GM19395 (cell line): Measurements from ENCODE around the gene OR2A42.
A peak's percentile ranks its signal among the peaks of the same experiment; 100 is the strongest.
"Not testable (repeated sequence)": the region's sequence is repeated elsewhere in the genome, so short reads cannot be mapped to it uniquely, and the experiment has no call there.

ENCODE experiments used
- ATAC-seq: cut with Tn5 transposase; IDR thresholded peaks from one replicate; pipeline ENCODE4 v1.9.1; 2021; ENCODE audit warnings: mild to moderate bottlenecking, moderate library complexity; ENCODE audit not compliant: unreplicated experiment

Gene OR2A42

GRCh38 chr7:144223675-144224074, 15.7 kb downstream of the OR2A42 start:
- ATAC-seq = not testable (repeated sequence)

DNA sequence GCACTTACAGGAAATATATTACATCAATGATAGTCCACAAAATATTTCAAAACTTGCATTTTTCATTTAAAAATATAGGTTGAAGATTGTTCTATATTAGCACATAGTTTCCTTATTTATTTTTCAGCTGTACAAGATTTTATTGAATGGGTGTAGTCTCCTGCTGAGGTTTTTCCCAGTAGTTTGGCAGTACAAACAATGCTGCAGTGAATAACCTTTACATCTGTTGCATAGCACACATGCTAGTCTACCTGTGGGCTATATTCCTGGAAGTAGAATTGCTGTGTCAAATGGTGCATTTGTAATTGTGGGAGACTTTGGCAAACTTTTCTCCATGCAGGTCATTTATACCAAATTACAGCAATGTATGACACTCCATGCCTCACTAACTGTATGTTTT, 18.9 kb downstream of the OR2A42 start:
- ATAC-seq = not testable (repeated sequence)

GRCh38 chr7:144219149-144219548, 20.3 kb downstream of the OR2A42 start:
- ATAC-seq = peak; percentile 43

- ATAC-seq = not testable (repeated sequence)
Measured at GRCh38 chr7:144218581-144218980, 20.8 kb downstream of the OR2A42 start.

DNA sequence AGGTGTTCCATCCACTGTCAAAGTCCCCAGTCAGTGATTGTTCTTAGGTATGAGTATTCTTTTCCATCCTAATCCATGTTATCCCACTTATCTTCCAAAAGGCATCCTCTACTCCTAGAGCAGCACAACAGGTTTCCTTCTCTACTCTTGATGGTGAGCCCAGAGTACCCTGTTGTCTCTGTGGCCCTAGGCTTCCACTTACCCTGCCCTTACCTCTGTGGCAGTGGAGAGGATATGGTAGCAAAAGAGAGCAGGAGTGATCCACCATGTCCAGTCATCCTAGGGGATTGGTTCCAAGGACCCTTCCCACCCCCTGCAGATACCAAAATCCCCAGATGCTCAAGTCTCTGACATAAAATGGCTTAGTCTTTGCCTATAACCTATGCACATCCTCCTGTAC, 22.2 kb downstream of the OR2A42 start:
- not testable (repeated sequence) for ATAC-seq

DNA sequence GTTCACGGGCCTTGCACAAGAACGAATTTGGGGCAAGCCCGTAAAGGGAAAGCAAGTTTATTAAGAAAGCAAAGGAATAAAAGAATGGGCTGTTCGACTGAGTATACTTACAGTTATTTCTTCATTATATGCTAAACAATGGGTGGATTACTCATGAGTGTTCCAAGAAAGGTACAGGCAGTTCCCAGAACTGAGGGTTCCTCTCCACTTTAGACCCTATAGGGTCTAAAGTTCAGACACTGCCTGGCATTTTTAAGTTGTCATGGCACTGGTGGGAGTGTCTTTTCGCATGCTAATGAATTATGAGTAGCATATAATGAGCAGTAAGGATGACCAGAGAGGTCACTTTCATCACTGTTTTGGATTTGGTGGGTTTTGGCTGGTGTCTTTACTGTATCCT, 34.1 kb downstream of the OR2A42 start:
- ATAC-seq = not testable (repeated sequence)

DNA sequence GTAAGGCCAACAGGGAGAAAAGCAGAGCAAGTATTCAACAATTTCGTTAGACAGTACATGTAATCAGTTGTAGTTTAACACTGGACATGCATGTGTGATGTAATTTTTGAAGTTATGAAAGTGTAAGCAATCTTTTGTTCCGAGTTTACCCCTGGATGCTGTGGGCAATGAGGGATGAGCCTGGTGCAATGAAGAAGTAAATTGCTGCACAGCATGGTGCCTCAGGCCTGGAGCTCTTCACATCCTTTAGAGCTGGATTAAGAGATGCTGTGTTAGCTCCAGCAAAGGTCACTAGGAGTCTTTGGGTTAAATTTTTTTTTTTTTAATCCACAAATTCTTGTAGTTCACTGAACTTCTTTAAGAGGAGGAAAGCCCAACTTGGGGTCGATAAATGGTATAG, 36.3 kb downstream of the OR2A42 start:
- not testable (repeated sequence) for ATAC-seq

DNA sequence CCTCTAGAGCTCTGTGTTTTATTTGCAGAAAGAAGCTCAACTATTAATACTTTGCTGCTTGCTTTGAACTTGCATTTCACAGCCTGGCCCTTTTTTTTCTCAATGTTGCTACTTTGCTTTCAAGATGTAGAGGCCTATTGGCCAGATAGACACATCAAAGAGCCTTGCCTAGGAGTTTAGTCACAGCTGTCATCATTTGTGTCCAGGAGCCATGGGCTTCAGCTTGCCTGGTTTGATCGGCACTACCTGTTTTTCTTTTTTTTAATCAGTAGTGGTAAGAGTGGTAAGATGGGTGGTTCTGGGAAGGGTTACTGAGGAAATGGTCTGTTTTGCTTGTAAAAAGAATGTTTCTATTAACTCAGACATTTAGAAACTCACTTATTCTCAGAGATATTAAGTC, 37.4 kb downstream of the OR2A42 start:
- peak; percentile 34 for ATAC-seq

- ATAC-seq = not testable (repeated sequence)
Measured at GRCh38 chr7:144198934-144199333, 40.5 kb downstream of the OR2A42 start.

- peak; percentile 73 for ATAC-seq
Measured at GRCh38 chr7:144195212-144195872, 44.1 kb downstream of the OR2A42 start, which contains the start of gene ARHGEF35. ARHGEF35 (minus strand) TSS chr7:144195833; CDS start chr7:144188383, 7,450 bp downstream.

DNA sequence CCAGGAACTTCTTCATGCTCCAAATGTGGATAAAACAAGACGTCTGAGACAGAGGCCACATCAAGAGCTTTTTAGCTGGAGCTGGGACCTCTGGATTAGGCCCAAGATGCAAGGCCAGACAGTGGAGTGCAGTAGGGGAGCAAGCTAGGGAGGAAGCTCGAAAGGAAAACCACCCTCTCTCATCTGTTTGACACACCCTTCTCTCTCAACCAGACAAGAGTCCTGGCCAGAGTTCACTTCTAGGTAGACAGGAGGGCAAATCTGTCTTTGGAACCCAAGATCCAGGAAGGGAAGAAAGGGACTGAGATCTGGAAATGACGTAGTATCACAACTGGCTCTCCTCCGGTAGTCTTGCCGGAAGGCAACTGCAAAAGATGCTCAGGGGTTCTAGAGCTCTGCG, 45.0 kb downstream of the OR2A42 start:
- not testable (repeated sequence) for ATAC-seq

- not testable (repeated sequence) for ATAC-seq
Measured at GRCh38 chr7:144193782-144194181, 45.6 kb downstream of the OR2A42 start.

- not testable (repeated sequence) for ATAC-seq
Measured at GRCh38 chr7:144188578-144189171, 50.7 kb downstream of the OR2A42 start.

GRCh38 chr7:144187848-144188247, 51.6 kb downstream of the OR2A42 start:
- not testable (repeated sequence) for ATAC-seq

- not testable (repeated sequence) for ATAC-seq
Measured at GRCh38 chr7:144183166-144183565, 56.2 kb downstream of the OR2A42 start, which contains the start of gene CTAGE4. CTAGE4 (plus strand) TSS chr7:144183466; CDS start chr7:144183504, 38 bp downstream.

DNA sequence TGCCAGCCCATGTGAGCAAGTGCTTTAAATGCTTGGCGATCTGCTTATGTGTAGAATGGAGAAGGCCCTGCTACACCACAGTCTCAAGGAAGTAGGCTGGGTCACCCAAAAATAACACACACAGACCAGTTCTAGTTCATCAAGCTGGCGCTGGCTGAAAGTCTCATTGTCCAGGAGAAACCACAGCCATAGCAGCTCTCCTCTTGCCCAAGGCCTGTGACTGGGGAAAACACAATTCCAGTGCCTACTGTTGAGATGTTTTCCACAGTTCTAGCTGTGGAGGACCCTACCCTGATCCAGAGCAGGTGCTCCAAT, 60.3 kb downstream of the OR2A42 start:
- peak; percentile 35 for ATAC-seq

DNA sequence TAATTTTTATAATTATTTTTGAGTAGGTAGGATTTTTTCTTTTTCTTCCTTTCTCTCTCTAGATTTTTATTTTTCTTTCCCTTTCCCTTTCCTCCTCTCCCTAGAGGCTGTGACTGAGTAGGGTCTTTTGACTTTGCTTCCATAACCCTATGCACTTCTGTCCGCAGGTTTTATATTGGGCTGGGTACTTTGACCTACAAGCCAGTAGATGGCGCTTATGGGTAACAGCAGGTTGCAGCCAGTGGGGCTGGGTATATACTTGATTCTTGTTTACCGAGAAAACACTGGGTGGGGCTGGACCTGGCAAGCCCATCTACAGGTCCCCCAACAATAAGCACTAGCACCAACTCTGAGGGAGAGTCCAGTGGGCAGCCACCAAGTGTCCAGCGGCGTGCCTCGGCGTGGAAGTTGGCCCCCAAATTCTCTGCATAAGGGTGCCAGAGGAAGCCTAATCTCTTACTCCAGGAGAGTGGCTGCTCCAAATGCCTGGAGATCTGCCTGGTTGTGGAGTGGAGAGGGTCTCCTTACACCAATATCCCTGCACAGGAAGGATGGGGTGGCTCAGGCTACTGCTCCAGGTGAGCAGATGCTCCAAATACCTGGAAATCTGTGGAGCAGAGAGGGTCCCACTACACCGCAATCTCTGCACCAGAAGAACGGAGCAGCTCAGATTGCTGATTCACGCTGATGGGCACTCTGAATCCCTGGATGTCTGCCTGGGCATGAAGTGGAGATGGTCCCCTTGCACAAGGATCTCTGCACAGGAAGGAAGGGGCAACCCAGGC, 60.8 kb downstream of the OR2A42 start:
- peak; percentile 98 for ATAC-seq
